Measurements from ENCODE around the gene FIBP.

DNA sequence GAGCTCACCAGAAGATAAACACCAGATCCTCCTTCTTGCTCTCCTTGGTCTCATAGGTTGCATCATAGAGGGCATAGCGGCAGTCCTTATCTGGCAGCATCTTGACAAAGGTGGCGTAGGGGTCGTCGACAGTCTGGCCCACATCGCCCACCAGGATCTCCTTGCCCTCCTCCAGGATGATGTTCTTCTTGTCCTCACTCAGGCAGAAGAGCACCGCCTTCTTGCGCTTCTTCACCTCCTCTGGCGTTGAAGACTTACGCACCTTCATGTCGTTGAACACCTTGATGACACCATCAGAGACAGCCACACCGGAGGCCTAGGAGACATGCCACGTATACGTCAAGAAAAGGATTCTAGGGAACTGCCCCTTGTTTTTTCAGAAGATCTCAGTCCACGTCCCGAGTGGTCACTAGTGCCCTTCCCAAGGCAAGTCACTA is 32.3 kb downstream of the FIBP start:
- TF ChIP-seq, protein P1, sequence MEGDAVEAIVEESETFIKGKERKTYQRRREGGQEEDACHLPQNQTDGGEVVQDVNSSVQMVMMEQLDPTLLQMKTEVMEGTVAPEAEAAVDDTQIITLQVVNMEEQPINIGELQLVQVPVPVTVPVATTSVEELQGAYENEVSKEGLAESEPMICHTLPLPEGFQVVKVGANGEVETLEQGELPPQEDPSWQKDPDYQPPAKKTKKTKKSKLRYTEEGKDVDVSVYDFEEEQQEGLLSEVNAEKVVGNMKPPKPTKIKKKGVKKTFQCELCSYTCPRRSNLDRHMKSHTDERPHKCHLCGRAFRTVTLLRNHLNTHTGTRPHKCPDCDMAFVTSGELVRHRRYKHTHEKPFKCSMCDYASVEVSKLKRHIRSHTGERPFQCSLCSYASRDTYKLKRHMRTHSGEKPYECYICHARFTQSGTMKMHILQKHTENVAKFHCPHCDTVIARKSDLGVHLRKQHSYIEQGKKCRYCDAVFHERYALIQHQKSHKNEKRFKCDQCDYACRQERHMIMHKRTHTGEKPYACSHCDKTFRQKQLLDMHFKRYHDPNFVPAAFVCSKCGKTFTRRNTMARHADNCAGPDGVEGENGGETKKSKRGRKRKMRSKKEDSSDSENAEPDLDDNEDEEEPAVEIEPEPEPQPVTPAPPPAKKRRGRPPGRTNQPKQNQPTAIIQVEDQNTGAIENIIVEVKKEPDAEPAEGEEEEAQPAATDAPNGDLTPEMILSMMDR (conservative IDR thresholded peaks at IDR 0.05; ENCODE audit: low read depth, low read length) = no peak
- TF ChIP-seq EZH2 (IDR thresholded peaks at IDR 0.05; ENCODE audit: low read length, unreplicated experiment) (no peak), EZH2phosphoT487 (IDR thresholded peaks at IDR 0.05; ENCODE audit: borderline replicate concordance, low read length) (no peak)
